ENCODE measurements around the gene NFATC2IP. TPM values are rescaled to one million over a fixed set of nuclear protein-coding genes. Genes with fewer than 3 reads are reported as not detected.

NFATC2IP gene
- total RNA-seq, 3 donors from 2014 or later, result 23.2 to 38.1 (median 27.9) TPM

GRCh38 chr16:28987170-28987853 is 36.6 kb downstream of the NFATC2IP start:
- TF ChIP-seq POLR2AphosphoS5 (IDR thresholded peaks at IDR 0.05) (no peak), POLR2A (IDR thresholded peaks at IDR 0.05) (no peak), CTCF (IDR thresholded peaks at IDR 0.05) (no peak)
- H3K36me3 ChIP-seq, result peaks cover 18% of the 10 kb centered on the region
- H3K27ac ChIP-seq, result no peak overlapping the region
- H3K27me3 ChIP-seq, result no peaks in the 10 kb centered on the region
- no peak for DNase-seq (ENCODE audit: low spot score in 2 of 2)
- H3K4me3 ChIP-seq, result no peak overlapping the region
- H3K9me3 ChIP-seq, result peaks cover 0 to 7% of the 10 kb centered on the region in 2 donors
- H3K4me1 ChIP-seq, result no peaks in the 10 kb centered on the region
- intact Hi-C loops (cut with DNase I; ENCODE audit: low total_unique reads), result no loop called here

GRCh38 chr16:28989363-28989762 is 38.6 kb downstream of the NFATC2IP start:
- no peaks in the 10 kb centered on the region for H3K4me1 ChIP-seq
- no peak for DNase-seq (ENCODE audit: low spot score in 2 of 2)
- peaks cover 11% of the 10 kb centered on the region for H3K36me3 ChIP-seq
- H3K4me3 ChIP-seq, result no peak overlapping the region
- intact Hi-C loops (cut with DNase I; ENCODE audit: low total_unique reads), result no loop called here
- TF ChIP-seq POLR2AphosphoS5 (IDR thresholded peaks at IDR 0.05), result no peak
- no peak for TF ChIP-seq POLR2A (IDR thresholded peaks at IDR 0.05)
- no peak for TF ChIP-seq CTCF (IDR thresholded peaks at IDR 0.05)
- H3K9me3 ChIP-seq, result peaks cover 0 to 7% of the 10 kb centered on the region in 2 donors
- no peak overlapping the region for H3K27ac ChIP-seq
- peaks cover 0 to 3% of the 10 kb centered on the region in 2 donors for H3K27me3 ChIP-seq

GRCh38 chr16:28990375-28991040 is 39.8 kb downstream of the NFATC2IP start:
- peaks cover 0 to 7% of the 10 kb centered on the region in 2 donors for H3K9me3 ChIP-seq
- no peak for TF ChIP-seq POLR2A (IDR thresholded peaks at IDR 0.05)
- no peak for TF ChIP-seq CTCF (IDR thresholded peaks at IDR 0.05)
- no peak for TF ChIP-seq POLR2AphosphoS5 (IDR thresholded peaks at IDR 0.05)
- no peak overlapping the region for H3K27ac ChIP-seq
- intact Hi-C loops (cut with DNase I; ENCODE audit: low total_unique reads), result no loop called here
- H3K4me1 ChIP-seq, result no peaks in the 10 kb centered on the region
- peaks cover 0 to 3% of the 10 kb centered on the region in 2 donors for H3K27me3 ChIP-seq
- H3K36me3 ChIP-seq, result peaks cover 4% of the 10 kb centered on the region
- no peak overlapping the region for H3K4me3 ChIP-seq
- no peak for DNase-seq (ENCODE audit: low spot score in 2 of 2)

- peaks cover 0 to 3% of the 10 kb centered on the region in 2 donors for H3K9me3 ChIP-seq
- no peak for DNase-seq (ENCODE audit: low spot score in 2 of 2)
- no peak overlapping the region for H3K4me3 ChIP-seq
- H3K4me1 ChIP-seq, result no peaks in the 10 kb centered on the region
- intact Hi-C loops (cut with DNase I; ENCODE audit: low total_unique reads), result no loop called here
- TF ChIP-seq CTCF (IDR thresholded peaks at IDR 0.05), result no peak
- TF ChIP-seq POLR2A (IDR thresholded peaks at IDR 0.05), result no peak
- no peak for TF ChIP-seq POLR2AphosphoS5 (IDR thresholded peaks at IDR 0.05)
- peaks cover 4% of the 10 kb centered on the region for H3K36me3 ChIP-seq
- H3K27ac ChIP-seq, result no peak overlapping the region
- H3K27me3 ChIP-seq, result peaks cover 0 to 3% of the 10 kb centered on the region in 2 donors
Observed at GRCh38 chr16:28991687-28992086, 41.0 kb downstream of the NFATC2IP start.

- Histone ChIP-seq H3K9me3 (no peaks in the 10 kb centered on the region), H3K36me3 (no peaks in the 10 kb centered on the region), H3K27ac (no peak overlapping the region), H3K4me3 (no peak overlapping the region), H3K4me1 (no peaks in the 10 kb centered on the region), H3K27me3 (peaks cover 0 to 3% of the 10 kb centered on the region in 2 donors)
- intact Hi-C loops (cut with DNase I; ENCODE audit: low total_unique reads), result no loop called here
- TF ChIP-seq POLR2AphosphoS5 (IDR thresholded peaks at IDR 0.05) (no peak), POLR2A (IDR thresholded peaks at IDR 0.05) (no peak), CTCF (IDR thresholded peaks at IDR 0.05) (no peak)
- DNase-seq (ENCODE audit: low spot score in 2 of 2), result no peak
Observed at GRCh38 chr16:28992496-28992895, 41.8 kb downstream of the NFATC2IP start.
